Liver (tissue), 9 donors: ENCODE data around the gene DDX20. TPM values are rescaled to one million over a fixed set of nuclear protein-coding genes. Genes with fewer than 3 reads are reported as not detected.

ENCODE experiments used
- DNase-seq: peaks from one replicate; pipeline ENCODE4 v3.0.0-alpha.2; 2017; ENCODE audit warnings: low spot score
- H3K27ac ChIP-seq, 2 donors: one replicate each; pipeline ENCODE4 v1.7.0; 2013; ENCODE audit warnings: inconsistent platforms in 2 of 2, low read length in 2 of 2, control low read depth in 1 of 2, low read depth in 1 of 2, mild to moderate bottlenecking in 1 of 2
- H3K27me3 ChIP-seq, 4 donors: one replicate each; pipeline versions ENCODE4 v1.6.1 to v1.7.0; 2013; ENCODE audit warnings: low read length in 3 of 4, inconsistent platforms in 1 of 4, mild to moderate bottlenecking in 1 of 4, moderate library complexity in 1 of 4; ENCODE audit not compliant: control insufficient read depth in 4 of 4, insufficient read depth in 4 of 4
- H3K36me3 ChIP-seq, 4 donors: one replicate each; pipeline versions ENCODE4 v1.6.1 to v1.7.0; 2013; ENCODE audit warnings: low read length in 3 of 4, mild to moderate bottlenecking in 3 of 4, low read depth in 1 of 4, moderate library complexity in 1 of 4; ENCODE audit not compliant: control insufficient read depth in 4 of 4, insufficient read depth in 3 of 4
- H3K4me1 ChIP-seq, 4 donors: one replicate each; pipeline versions ENCODE4 v1.6.1 to v1.7.0; 2013; ENCODE audit warnings: low read length in 3 of 4, mild to moderate bottlenecking in 3 of 4, moderate library complexity in 1 of 4; ENCODE audit not compliant: control insufficient read depth in 4 of 4, insufficient read depth in 4 of 4
- H3K4me3 ChIP-seq, 3 donors: one replicate each; pipeline versions ENCODE4 v1.6.1 to v1.7.0; 2013; ENCODE audit warnings: low read length in 3 of 3, control low read depth in 1 of 3, low read depth in 1 of 3, mild to moderate bottlenecking in 1 of 3
- H3K9ac ChIP-seq, 2 donors: one replicate each; pipeline ENCODE4 v1.7.0; 2013; ENCODE audit warnings: low read length in 2 of 2, mild to moderate bottlenecking in 2 of 2, moderate library complexity in 2 of 2, control low read depth in 1 of 2, low read depth in 1 of 2
- H3K9me3 ChIP-seq, 4 donors: one replicate each; pipeline versions ENCODE4 v1.6.1 to v1.7.0; 2013; ENCODE audit warnings: low read length in 3 of 4; ENCODE audit not compliant: control insufficient read depth in 4 of 4
- ATF3 ChIP-seq: IDR thresholded peaks from 2 replicates; pipeline ENCODE4 v1.6.1; 2016; ENCODE audit warnings: antibody characterized with exemption
- CTCF ChIP-seq: fragments of 150-350 bp; IDR thresholded peaks from 2 replicates; pipeline ENCODE4 v1.5.1; 2017; ENCODE audit warnings: improper control_type of control experiment, low read depth, low read length; ENCODE audit not compliant: missing input control
- EGR1 ChIP-seq, 2 donors: IDR thresholded peaks; 2 replicates each; pipeline ENCODE4 v1.6.1; 2016 to 2018; ENCODE audit warnings: antibody characterized with exemption in 2 of 2, low read depth in 2 of 2
- FOXA1 ChIP-seq: IDR thresholded peaks from 2 replicates; pipeline ENCODE4 v1.6.1; 2016; ENCODE audit warnings: antibody characterized with exemption
- FOXA2 ChIP-seq: IDR thresholded peaks from 2 replicates; pipeline ENCODE4 v1.6.1; 2016; ENCODE audit warnings: antibody characterized with exemption
- GABPA ChIP-seq, 2 donors: IDR thresholded peaks in 1 of 2; conservative IDR thresholded peaks in 1 of 2; 2 replicates each; pipeline ENCODE4 v1.6.1; 2016; ENCODE audit warnings: antibody characterized with exemption in 2 of 2, mild to moderate bottlenecking in 1 of 2, moderate library complexity in 1 of 2
- HNF4A ChIP-seq, 2 donors: conservative IDR thresholded peaks; 2 replicates each; pipeline ENCODE4 v1.6.1; 2016; ENCODE audit warnings: antibody characterized with exemption in 2 of 2, mild to moderate bottlenecking in 2 of 2
- HNF4G ChIP-seq: IDR thresholded peaks from 2 replicates; pipeline ENCODE4 v1.6.1; 2016; ENCODE audit warnings: antibody characterized with exemption
- JUND ChIP-seq, 2 donors: IDR thresholded peaks; 2 replicates each; pipeline ENCODE4 v1.6.1; 2016; ENCODE audit warnings: antibody characterized with exemption in 2 of 2
- MAX ChIP-seq: IDR thresholded peaks from 2 replicates; pipeline ENCODE4 v1.6.1; 2016; ENCODE audit warnings: antibody characterized with exemption
- NR2F2 ChIP-seq: IDR thresholded peaks from 2 replicates; pipeline ENCODE4 v1.6.1; 2016; ENCODE audit warnings: antibody characterized with exemption
- RAD21 ChIP-seq, 2 donors: IDR thresholded peaks; 2 replicates each; pipeline ENCODE4 v1.6.1; 2016; ENCODE audit warnings: antibody characterized with exemption in 2 of 2, mild to moderate bottlenecking in 2 of 2
- REST ChIP-seq: IDR thresholded peaks from 2 replicates; pipeline ENCODE4 v1.6.1; 2016; ENCODE audit warnings: antibody characterized with exemption, mild to moderate bottlenecking
- RXRA ChIP-seq, 2 donors: IDR thresholded peaks; 2 replicates each; pipeline ENCODE4 v1.6.1; 2017 to 2018; ENCODE audit warnings: antibody characterized with exemption in 2 of 2, mild to moderate bottlenecking in 1 of 2
- SP1 ChIP-seq: IDR thresholded peaks from 2 replicates; pipeline ENCODE4 v1.6.1; 2018; ENCODE audit warnings: antibody characterized with exemption, mild to moderate bottlenecking
- TAF1 ChIP-seq: conservative IDR thresholded peaks from 2 replicates; pipeline ENCODE4 v1.6.1; 2016; ENCODE audit warnings: antibody characterized with exemption, mild to moderate bottlenecking
- YY1 ChIP-seq: IDR thresholded peaks from 2 replicates; pipeline ENCODE4 v1.6.1; 2016; ENCODE audit warnings: antibody characterized with exemption, mild to moderate bottlenecking
- ZBTB33 ChIP-seq: IDR thresholded peaks from 2 replicates; pipeline ENCODE4 v1.6.1; 2016; ENCODE audit warnings: antibody characterized with exemption
- WGBS: extraction: QIAGEN DNeasy Blood & Tissue Kit; methylation state at CpG from one replicate; pipeline ENCODE4 v1.1.7; 2013; 5-methylcytosine and 5-hydroxymethylcytosine counted together
- polyA plus RNA-seq, 2 donors: library from polyadenylated mRNA; stranded (reverse) in 1 of 2; unstranded in 1 of 2; fragments of 200-250 nt in 1 of 2; fragments of >200 nt in 1 of 2; fragmentation: Nextera tagmentation in 1 of 2; extraction: Ambion mirVana in 1 of 2; gene quantifications; one replicate each; pipeline versions ENCODE4 v1.2.1 to v1.2.3, GENCODE V29; 2013 to 2015
- total RNA-seq, 2 donors: library from RNA; depleted of rRNA; stranded (reverse); fragments of >200 nt; gene quantifications; one replicate each; pipeline ENCODE4 v1.2.3, GENCODE V29; 2014
- donor health status: healthy.
- donor health status: healthy.
- donor health status: healthy.
- donor health status: healthy.
- donor health status: healthy.

The DDX20 gene
- total and polyA plus RNA-seq, 4 donors, result 2.3 to 8.6 (median 4.6) TPM

- 87% methylated on average over 2 of the region's 2 CpGs for WGBS
- H3K27me3 ChIP-seq, result no peaks in the 10 kb centered on the region
Observed at GRCh38 chr1:111778541-111779051, 22.9 kb downstream of the DDX20 start.

More at GRCh38 chr1:111778541-111779051, 22.9 kb downstream of the DDX20 start:
- Histone ChIP-seq H3K9ac (no peak overlapping the region), H3K36me3 (peaks cover 0 to 23% (median 7%) of the 10 kb centered on the region in 4 donors), H3K4me1 (no peaks in the 10 kb centered on the region), H3K4me3 (no peak overlapping the region), H3K9me3 (no peaks in the 10 kb centered on the region), H3K27ac (no peak overlapping the region)
- no peak for DNase-seq
- TF ChIP-seq TAF1 (no peak), CTCF (no peak), SP1 (no peak), GABPA (IDR thresholded peaks at IDR 0.05 in 1 of 2, conservative IDR thresholded peaks at IDR 0.05 in 1 of 2) (no peak), ATF3 (no peak), RAD21 (IDR thresholded peaks at IDR 0.05) (no peak), YY1 (no peak), EGR1 (IDR thresholded peaks at IDR 0.05; ENCODE audit: low read depth in 2 of 2) (no peak), RXRA (IDR thresholded peaks at IDR 0.05) (no peak), REST (no peak), HNF4G (no peak), ZBTB33 (no peak), JUND (IDR thresholded peaks at IDR 0.05) (no peak), NR2F2 (no peak), FOXA2 (no peak), FOXA1 (no peak), MAX (no peak), HNF4A (conservative IDR thresholded peaks at IDR 0.05) (no peak)
